ENCODE results near the gene GAGE12J.

DNA sequence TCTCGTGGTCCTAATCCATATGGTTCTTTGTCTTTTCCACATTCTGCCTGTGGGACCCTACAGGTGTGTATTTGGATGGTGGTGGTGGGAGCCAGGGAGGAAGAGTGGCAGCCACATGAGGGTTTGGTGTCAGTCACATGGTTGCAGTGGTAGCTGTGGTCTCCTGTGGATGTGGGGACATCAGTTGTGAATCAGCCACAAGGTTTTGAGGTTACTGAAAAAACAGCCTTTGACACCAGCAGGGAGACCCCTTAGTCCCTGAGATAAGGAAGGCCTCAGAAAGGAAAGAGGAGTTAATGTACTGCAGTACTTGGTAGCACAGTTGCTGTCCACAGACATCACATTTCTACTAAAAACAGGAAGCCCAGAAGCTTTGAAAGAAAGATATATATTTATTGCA is 34.2 kb upstream of the GAGE12J start:
- TF ChIP-seq, protein P1, sequence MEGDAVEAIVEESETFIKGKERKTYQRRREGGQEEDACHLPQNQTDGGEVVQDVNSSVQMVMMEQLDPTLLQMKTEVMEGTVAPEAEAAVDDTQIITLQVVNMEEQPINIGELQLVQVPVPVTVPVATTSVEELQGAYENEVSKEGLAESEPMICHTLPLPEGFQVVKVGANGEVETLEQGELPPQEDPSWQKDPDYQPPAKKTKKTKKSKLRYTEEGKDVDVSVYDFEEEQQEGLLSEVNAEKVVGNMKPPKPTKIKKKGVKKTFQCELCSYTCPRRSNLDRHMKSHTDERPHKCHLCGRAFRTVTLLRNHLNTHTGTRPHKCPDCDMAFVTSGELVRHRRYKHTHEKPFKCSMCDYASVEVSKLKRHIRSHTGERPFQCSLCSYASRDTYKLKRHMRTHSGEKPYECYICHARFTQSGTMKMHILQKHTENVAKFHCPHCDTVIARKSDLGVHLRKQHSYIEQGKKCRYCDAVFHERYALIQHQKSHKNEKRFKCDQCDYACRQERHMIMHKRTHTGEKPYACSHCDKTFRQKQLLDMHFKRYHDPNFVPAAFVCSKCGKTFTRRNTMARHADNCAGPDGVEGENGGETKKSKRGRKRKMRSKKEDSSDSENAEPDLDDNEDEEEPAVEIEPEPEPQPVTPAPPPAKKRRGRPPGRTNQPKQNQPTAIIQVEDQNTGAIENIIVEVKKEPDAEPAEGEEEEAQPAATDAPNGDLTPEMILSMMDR (IDR thresholded peaks at IDR 0.05) = no peak
- TF ChIP-seq POLR2A (IDR thresholded peaks at IDR 0.05) = no peak
